Measurements from ENCODE around the gene DNAL4.

Gene DNAL4, protein sequence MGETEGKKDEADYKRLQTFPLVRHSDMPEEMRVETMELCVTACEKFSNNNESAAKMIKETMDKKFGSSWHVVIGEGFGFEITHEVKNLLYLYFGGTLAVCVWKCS

DNA sequence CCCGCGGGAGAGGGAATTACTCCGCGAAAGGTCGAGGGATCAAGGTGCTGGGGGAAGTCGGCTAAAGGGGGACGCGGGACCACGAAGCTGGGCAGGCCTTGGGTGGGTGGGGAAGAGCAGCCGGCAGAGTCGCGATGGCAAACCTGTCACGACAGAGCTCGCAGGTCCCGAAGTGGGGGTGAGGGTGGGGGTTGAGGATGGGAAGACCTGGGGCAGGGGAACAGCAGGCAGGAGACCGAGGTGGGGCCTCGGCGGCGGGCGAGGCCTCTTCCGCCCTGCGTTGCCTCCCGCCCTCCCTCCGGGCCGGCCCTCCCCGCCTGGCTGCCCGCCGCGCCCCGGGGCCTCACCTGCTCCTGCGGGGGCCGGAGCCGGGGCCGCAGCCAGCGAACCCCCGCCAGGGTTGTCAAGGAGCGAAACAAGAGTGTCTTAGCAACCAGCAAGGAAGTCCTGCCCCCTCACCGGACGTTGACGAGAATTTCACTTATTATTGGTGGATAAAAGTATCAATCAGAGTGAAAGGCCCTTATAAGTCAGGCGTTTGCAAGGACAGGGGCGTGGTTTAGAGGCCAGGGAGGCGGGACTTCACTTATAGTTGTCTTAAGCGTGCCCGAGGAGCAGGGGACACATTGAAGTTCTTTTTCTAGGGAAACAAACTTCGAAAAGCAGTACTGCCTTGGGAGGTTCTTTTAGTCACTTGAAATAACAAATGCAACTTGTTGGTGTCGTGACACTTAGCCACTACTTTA, at the start of gene DNAL4:
DNAL4 (minus strand) TSS at position 423 of the 746 bp plus-strand sequence. CDS start 11,412 bp downstream, outside the sequence.
- peak; percentile 91 for DNase-seq

DNA sequence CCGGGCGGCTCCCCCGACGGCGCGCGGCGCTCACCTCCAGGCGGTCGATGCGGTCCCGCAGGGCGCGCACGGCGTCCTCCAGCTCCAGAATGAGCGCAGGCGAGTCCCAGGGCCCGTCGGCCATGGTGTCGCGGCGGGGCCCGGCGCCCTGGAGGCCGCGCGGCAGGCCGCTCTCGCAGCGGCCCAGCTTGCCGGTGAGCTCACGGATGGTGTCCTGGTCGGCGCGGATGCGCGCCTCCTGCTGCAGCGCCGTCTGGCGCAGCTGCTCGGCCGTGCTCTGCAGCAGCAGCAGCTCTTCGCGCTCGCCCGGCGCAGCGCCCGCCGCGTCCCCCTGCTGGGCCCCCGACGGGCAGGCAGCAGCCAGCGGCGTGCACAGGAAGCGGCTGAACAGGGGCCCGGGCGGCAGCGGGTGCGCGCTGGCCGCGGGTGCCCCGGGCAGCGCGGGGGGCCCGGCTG, 49.3 kb upstream of the DNAL4 start:
- DNase-seq = peak; percentile 23

DNA sequence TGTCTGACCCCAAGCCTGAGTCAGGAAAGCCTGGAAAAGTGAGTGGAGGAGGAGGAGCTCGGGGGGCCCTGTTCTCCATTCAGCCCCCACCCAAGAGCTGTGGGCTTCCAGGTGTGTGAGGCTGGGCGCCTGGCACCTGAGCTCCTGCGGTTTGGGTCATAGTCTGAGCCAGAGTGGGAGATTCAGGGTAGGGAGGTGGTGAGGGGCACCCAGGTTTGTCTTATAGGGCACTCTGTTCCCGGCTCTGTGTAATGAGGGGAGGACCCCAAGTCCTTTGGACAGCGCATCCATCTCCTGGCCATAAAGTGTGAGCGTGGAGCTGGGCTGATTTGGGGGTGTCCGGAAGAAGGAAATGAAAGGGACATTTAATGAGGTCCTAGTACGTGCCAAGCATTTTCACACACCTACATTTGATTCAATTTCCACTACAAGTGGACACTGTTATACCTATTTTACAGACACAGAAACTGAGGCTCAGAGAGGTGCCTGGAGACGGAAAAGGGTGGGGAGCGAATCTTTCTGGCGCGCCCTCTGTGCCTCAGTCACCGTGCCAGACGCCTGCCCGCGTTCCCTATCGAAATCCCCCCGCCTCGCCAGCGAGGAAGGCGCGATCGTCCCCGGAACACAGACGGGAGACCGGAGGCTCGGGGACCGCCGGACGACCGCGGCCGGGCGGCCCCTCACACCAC, 48.7 kb upstream of the DNAL4 start:
- no peak for DNase-seq

DNA sequence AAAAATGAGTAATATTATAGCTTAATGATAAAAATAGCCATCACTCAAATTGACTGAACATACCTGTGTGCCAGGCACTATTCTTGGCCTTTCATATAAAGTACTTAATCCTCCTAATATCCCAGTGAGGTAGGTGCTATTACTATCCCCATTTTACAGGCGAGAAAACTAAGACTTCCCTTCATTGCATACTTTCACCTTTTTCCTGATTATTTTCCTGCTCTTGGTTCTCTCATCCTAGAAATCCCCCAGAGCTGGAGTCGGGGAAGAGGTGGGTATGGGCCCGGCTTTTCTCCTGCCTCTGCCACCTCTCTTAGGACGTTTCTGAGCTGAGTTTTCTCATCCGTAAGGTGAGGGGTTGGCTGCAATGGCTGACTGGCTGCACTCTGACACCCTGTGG, 47.7 kb upstream of the DNAL4 start:
- no peak for DNase-seq

DNA sequence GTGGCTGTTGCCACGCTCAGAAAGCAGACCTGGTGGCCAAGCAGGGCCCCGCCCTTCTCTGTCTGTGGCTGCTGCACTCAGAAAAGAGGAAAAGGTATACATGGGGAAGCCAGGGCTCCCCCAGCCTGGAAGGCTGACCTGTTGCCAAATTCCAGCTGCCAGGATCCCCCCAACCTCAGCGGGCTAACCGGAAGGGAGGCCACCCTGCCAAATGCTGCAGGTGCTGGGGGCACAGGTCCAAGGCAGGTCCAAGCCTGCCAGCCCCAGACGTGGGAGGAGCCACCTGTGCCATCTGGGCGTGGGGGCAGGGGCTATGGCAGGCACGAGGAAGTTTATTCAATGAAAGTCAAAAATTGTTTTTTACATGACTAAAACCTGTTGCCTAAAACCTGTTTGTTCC, 47.3 kb upstream of the DNAL4 start:
- DNase-seq = no peak

DNA sequence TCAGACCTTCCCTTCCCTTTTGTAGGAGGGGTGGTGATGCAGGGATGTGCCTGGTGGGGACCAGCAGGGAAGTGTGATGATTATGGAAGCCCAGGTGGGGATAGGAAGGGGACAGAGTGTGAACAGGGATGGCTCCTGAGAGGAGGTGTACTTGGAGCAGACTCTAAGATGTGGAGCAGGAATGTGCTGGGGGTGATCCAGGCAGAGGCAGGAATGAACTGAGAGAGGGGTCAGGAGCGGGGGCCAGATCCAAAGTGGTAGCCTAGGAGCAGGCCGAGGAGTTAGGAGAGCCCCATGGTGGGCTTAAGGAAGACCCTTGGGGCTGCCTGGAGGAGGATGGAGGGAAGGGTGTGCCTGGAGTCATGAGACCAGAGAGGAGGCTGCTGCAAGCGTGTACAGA, 46.2 kb upstream of the DNAL4 start:
- no peak for DNase-seq

DNA sequence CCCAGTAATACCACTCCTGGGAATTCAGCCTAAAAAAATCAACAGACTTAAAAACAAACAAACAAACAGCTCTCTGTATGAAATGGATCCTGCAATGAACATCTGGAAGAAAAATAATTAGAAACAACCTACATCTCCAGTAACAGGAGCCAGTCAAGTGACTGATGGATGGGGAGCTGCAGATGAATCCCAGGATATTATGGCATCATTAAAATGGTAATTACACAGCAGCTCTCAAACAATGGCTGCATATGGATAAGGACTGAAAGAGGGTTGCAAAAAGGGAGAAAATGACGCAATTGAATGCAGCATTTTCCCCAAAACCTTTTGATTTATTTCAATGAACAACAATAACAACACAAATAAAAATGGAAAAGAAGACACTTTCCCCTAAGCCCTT, 45.7 kb upstream of the DNAL4 start:
- no peak for DNase-seq

DNA sequence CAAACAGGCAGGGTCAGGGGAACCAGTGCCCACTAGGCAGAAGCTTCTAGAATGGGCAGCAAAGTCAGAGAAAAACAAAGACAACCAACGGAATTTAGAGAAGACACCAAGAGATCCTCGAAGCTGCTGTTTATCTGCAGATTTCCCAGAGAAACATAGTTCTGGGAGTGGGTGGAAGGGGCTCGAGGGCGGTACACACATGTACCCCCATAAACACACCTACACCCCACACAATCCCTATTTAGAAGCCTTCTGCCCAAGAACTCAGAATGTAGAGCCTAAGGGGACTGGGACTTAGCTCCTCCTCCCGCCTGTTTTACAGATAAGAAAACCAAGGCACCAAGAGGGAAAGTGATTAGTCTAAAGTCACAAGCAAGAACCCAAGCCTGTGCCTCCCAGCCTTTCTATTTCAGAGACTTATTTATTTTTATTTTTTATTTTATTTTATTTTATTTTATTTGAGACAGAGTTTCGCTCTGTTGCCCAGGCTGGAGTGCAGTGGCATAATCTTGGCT, 43.5 kb upstream of the DNAL4 start:
- no peak for DNase-seq

DNA sequence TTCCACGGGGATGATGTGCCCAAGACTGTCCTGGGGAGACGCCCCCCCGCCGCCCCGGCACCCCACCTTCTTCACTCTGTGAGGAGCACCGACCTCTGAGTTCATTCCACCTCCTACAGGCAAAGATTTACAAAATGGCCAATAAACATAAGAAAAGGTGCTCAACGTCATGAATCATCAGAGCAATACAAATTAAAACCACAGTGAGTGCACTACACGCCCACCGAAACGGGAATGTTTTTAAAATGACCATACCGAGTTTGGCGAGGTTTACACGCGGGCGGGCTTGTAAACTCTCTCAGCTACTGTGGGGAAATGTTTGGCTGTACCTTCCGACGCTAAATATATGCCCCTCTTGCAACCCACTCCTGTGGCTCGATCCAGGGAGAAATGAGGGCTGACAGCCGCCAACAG, 42.0 kb upstream of the DNAL4 start:
- no peak for DNase-seq

DNA sequence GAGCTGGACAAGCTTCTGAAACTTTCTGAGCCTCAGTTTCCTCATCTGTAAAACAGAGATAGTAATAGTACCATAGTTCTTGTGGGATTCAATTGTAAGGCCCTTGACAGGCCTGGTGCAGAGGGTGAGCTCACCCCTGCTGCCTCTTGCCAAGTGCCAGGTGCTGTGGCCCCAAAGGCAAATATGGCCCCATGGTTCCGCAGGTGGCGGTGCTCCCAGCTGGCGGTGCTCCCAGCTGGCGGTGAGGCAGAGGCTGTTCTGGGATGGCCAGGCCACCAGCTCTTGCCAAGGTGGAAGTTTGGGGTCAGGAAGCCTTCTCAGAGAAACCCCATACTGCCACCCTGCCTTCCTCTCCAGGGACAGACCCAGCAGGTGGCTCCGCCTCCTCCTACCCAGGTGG, 41.0 kb upstream of the DNAL4 start:
- no peak for DNase-seq

DNA sequence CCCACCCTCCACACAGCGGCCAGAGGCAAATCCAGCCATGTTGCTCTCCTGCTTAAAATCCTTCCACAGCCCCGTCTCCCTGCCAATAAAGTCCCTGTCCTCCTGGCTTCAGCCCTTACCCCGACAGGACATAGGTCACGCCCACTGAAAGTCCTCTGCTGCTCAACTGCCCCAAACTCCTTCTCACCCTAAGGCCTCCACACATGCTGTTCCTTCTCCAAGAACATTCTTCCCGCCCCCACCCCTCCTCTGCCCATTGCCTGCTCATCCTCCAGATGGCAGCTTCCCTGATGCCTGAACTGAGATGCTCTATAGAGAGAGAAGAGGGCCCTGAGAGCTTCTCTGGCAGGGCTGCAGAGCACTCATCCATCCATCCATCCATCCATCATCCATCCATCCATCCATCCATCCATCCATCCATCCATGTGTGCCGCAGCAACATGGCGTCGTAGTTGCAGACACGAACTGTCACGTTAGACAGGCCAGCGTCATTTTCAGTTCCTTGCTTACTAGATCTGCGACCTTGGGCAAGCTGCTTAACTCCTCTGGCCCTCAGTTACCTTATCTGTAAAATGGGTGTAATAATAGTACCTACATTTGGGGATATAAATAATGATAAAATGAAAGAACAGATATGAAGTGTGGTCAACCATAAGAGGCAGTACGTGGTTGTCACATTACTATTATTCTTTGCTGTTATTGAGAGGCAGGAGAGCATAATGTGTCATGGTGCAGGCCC, 40.4 kb upstream of the DNAL4 start:
- no peak for DNase-seq

DNA sequence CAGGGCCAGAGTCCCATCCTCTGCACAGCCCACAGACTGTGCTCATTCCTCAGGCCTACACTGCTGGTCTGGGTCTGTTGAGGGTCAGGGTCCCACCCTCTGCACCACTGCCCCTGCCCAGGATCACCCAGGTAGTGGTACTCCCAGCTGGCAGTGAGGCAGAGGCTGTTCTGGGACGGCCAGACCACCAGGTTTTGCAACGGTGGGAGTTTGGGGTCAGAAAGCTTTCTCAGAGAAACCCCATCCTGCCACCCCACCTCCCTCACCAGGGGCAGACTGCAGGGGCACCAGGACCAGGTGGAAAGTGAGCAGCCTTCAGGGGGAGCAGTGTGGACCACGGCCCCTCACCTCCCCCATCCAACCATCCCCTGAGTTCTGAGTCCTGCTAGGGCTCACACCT, 39.1 kb upstream of the DNAL4 start:
- no peak for DNase-seq

DNA sequence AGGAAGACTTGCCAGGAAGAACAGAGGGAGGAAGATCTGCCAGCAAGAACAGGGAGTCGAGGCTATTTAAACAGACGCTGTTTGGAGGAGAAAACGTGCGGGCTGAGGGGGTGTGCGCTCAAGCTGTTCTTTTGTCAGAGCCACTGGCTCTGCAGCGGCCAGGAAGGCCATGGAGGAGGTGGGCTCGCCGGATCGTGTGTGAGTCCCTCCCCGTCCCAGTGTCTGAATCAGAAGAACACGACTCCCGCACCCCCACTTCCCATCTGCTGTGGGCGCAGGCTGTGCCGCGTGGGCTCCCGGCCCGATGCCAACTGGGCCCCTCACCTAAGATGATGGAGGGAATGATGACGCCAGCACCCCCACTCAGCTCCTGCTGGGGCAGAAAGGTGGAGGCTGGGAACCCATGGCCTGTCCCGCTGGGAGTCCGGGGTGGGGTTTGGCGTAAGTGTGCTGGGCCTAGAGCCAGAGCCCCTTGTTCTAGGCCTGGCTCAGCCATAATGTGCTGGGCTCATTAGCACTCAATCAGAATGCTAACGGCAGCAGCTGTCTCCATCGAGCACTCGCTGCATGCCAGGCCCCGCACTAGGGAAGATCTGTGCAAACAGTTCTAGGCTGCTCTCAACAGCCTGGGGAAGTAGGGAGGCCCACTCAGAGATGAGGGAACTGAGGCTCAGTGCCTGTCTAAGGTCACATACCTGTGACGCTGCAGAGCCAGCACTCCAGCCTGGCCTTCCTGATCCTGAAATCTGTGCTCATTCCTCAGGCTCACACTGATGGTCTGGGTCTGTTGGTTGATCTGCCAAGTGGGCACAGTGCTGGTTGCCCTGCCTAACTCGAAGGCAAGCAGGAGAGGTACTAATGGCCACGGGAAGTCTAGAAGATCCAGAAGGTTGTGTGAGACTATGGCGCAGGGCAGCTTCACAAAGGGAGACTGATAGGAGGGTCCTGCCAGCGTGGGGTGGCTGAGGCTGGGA, 38.3 kb upstream of the DNAL4 start:
- DNase-seq = no peak

DNA sequence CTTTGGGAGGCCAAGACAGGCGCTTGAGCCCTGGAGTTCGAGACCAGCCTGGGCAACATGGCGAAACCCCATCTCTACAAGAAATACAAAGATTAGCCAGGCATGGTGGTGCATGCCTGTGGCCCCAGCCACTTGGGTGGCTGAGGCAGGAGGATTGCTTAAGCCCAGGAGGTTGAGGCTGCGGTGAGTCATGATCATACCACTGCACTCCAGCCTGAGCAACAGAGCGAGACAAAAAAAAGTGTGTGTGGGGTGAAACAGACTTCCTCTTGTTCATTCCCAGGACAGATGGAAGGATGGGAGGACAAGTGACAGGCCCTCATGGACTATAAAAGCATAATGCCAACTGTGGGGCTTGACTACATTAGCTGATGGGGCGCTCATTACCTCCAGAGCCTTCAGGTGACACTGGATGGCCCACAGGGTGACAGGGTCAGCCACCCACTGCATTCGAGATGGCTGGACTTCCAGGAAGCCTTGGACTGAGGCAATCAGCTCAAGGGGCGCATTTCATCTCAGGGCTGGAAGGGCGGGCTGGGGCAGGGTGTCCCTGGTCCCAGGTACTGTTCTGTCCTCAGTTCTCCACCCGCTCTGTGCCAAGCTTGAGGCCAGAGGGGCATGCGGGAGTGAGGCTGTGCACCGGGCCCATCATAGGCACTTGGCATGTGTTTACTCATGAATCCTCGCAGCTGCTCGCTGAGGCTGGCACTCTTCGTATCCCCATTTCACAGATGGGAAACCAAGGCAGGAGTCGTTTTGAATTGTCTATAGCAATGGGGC, 37.4 kb upstream of the DNAL4 start:
- DNase-seq = no peak

DNA sequence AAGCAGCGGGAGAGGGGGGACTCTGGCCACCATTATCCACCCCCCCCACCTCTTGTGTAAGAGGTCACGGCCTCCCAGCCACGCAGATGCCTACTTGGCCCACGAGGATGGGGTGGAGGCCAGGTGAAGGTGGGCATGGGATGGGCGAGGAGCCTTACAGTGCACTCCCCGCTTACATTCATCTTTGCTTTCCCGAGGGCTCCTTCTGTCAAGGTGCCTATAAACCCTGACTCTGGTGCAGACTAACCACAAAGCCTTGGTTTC, 36.8 kb upstream of the DNAL4 start:
- no peak for DNase-seq

DNA sequence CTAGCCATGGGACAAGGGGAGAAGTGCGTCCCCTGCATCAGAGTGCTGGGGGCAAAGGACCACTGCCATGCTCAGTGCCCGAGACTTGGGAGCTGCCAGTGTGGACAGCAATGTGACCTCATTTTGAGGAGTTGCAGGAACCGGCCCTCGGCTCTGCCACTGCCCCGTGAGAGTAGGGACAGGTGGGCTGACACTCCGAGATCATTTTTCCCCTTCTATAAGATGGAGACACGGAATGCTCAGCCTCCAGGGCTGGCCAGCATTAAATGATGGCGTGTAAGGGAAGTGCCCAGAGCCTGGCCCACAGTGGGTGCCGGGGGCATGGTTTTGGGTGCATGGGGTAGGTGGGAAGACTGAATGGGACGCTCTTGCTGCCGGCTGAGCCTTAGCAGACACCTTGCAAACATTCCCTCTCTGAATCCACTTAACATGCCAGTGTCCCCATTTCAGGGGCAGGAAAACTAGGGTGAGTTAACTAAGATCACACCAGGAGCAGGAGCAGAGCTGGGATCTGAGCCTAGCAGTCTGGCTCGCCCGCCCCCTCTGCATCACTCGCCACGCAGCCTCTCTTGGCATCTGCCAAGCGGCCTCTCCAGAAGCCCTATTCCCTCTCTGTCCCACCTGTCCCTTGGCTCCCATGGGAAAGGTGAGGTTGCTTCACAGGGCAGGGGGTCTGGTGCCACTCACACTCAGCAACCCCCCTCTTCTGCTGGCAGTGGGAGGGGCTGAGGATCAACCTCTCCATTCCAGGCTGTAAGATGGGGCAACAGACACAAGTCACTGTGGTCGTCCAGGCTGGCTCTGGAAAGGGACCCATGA, 36.3 kb upstream of the DNAL4 start:
- DNase-seq = no peak

DNA sequence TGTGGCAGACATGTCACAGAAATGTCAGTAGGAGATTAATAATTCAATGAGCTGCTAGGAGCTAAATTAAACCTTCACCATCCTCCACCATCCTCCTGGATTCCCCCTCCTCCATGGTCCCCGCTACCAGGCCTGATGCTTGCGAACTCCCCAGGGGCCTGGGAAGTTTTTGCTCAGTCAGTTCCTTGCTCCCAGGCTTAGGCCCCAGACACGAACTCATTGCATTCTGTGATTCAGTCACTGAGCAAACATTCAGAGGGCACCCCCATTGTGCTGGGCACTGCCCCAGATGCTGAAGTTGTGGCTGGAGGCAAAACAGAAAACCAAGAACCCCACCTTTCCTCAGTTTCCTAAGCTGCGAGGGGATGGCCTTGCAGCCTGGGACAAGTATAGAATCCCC, 35.5 kb upstream of the DNAL4 start:
- DNase-seq = no peak

DNA sequence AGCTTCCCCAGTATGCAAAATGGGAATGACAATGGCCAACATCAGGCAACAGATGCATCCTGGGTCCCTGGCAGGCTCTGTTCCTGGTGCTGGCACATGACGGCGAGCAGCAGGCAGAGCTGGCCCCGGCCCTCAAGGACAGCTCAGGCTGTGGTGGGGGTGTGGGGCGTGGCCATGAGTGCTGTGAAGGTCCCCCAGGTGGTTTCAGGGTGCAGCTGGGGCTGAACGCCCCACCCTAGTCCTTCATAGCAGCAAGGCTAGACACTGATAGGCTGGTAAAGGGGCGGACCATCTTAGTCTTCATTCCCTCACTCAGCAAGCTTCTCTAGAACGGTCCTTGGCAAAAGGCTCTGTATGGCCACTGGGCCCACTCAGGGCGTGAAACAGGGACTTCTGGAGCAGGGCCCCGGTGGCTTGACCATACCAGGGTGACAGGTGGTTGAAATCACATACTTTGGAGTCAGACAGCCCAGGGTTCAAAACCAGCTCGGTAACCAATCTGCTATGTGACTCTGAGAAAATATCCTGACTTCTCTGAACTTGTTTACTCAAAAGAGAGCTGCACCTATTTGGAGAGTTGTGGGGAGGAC, 34.8 kb upstream of the DNAL4 start:
- no peak for DNase-seq

DNA sequence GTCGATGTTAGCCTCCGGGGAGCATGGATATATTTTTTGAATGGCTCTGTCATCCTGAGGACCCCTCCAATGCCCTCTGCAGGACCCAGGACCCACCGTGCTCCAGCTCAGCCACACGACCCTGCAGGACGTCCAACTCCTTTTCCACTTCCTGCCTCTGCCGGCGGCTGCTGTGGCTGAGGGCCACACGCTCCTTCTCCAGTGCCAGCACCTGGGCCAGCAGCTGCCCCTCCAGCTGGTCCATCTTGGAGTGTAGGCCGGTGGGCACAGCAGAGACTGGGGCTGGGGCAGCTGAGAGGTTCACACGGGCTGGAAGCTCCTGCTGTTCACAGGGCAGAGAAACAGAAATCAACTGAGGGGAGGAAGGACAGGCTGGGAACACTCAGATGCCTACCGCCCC, 34.2 kb upstream of the DNAL4 start:
- no peak for DNase-seq

DNA sequence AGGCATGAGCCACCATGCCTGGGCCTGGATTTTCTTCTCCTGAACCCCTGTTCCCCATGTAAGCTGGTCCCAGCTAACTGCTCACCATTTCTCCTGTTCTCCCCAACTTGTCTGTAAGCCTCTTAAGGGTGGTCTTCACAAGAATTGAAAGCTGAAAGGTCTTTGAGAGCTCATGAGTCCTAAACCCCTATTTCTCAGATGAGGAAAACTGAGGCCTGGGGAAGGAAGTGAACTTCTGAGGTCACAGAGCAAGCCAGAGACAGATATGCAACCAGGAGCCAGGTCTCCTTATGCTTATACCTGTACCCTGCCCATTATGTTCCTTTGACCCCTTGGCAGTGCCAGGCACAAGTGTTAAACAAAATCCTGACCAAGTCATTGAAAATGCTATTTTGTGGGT, 33.6 kb upstream of the DNAL4 start:
- DNase-seq = no peak
